Body of pancreas (tissue), 4 donors: Measurements from ENCODE around the gene DKK3. TPM values are rescaled to one million over a fixed set of nuclear protein-coding genes. Genes with fewer than 3 reads are reported as not detected.

Experiments used
- ATAC-seq: fragments of 150-250 bp; one replicate; pipeline ENCODE4 v1.9.1; 2016
- DNase-seq, 4 donors: peaks; one replicate each; pipeline ENCODE4 v3.0.0-alpha.2; 2019
- H3K27ac ChIP-seq, 4 donors: fragments of 200-600 bp; sonication (generic); 1 replicate in 3 of 4; 2 replicates in 1 of 4; pipeline versions ENCODE4 v1.5.1 to v1.6.1; 2016 to 2019; ENCODE audit warnings: mild to moderate bottlenecking in 1 of 4, mixed read lengths in 1 of 4, moderate library complexity in 1 of 4
- H3K27me3 ChIP-seq, 2 donors: fragments of 200-600 bp; sonication (generic); one replicate each; pipeline ENCODE4 v1.6.0; 2016; ENCODE audit warnings: mild to moderate bottlenecking in 1 of 2
- H3K36me3 ChIP-seq, 2 donors: fragments of 200-600 bp; sonication (generic); replicated peaks in 1 of 2; 2 replicates each; pipeline ENCODE4 v1.5.1; 2016; ENCODE audit warnings: low read depth in 2 of 2; ENCODE audit not compliant: insufficient read depth in 1 of 2
- H3K4me1 ChIP-seq: fragments of 200-600 bp; sonication (generic); one replicate; pipeline ENCODE4 v1.6.0; 2016
- H3K4me3 ChIP-seq, 2 donors: fragments of 200-600 bp; sonication (generic); 1 replicate in 1 of 2; 2 replicates in 1 of 2; pipeline ENCODE4 v1.5.1; 2016 to 2019
- H3K9me3 ChIP-seq, 3 donors: fragments of 200-600 bp; sonication (generic); 1 replicate in 2 of 3; 2 replicates in 1 of 3; pipeline ENCODE4 v1.5.1; 2016
- POLR2A ChIP-seq, 3 donors: fragments of 450-650 bp; IDR thresholded peaks; one replicate each; pipeline ENCODE4 v1.6.1; 2016; ENCODE audit warnings: antibody characterized with exemption in 3 of 3, mild to moderate bottlenecking in 2 of 3
- WGBS, 2 donors: methylation state at CpG; one replicate each; pipeline ENCODE4 v1.1.5; 2017; 5-methylcytosine and 5-hydroxymethylcytosine counted together
- intact Hi-C: fragments of 100-400 bp; cut with DNase I; formaldehyde crosslinking; loops from one replicate; pipeline ENCODE4 v1.15.1; 2023
- total RNA-seq, 2 donors: library from RNA; depleted of rRNA; stranded (reverse); fragments of >200 nt; gene quantifications; one replicate each; pipeline ENCODE4 v1.1.0, GENCODE V29; 2016
- TF ChIP-seq, protein P1 (sequence below), 7 experiments: fragments of 450-650 bp in 4 of 7; fragments of 200-600 bp in 3 of 7; sonication (generic) in 3 of 7; IDR thresholded peaks; one replicate each; pipeline ENCODE4 v1.5.1; 2016 to 2019; ENCODE audit warnings: antibody characterized with exemption in 7 of 7

The DKK3 gene
- total RNA-seq, 2 donors from 2014 or later, result 14.5 to 25.9 TPM

DNA sequence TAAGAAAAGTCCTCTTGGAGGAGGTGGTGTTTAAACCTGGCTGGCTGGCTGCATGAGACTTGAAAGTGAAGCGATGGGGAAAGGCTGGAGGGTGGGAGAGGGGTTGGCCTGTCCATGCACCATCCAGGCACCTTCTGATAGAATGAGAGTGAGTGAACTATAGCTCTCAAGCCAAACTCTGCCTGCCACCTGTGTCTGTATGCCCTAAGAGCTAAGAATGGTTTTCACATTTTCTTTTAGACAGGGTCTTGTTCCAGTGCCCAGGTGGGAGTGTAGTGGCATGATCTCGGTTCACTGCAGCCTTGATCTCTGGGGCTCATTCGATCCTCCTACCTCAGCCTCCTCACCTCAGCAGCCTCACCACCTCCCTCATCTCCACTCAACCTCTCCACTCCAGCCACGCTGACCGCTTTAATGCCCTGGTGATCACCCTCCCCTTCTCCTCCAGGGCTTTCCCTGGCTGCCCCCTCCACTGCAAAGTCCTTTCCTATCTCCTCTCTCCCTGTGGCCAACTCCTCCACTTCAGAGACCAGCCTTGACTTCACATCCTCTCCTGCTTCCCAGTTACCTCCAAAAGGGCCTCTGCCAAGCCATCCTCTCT lies 38.3 kb upstream of the DKK3 start:
- no peak overlapping the region for H3K27ac ChIP-seq
- WGBS, 2 donors, result 47 to 50% methylated on average over 5 of the region's 5 CpGs
- H3K9me3 ChIP-seq, result peaks cover 0 to 4% (median 0%) of the 10 kb centered on the region in 3 donors
- DNase-seq (no peak), ATAC-seq (no peak)
- no peak overlapping the region for H3K4me3 ChIP-seq
- H3K4me1 ChIP-seq, result peaks cover 33% of the 10 kb centered on the region
- no peaks in the 10 kb centered on the region for H3K27me3 ChIP-seq
- intact Hi-C loops, result loop anchor here (5.0 to 10.0 kb wide), 3 partner anchors 112 to 242 kb away; no protein-coding TSS in a partner anchor
- TF ChIP-seq POLR2A (IDR thresholded peaks at IDR 0.05), result no peak
- TF ChIP-seq, protein P1, sequence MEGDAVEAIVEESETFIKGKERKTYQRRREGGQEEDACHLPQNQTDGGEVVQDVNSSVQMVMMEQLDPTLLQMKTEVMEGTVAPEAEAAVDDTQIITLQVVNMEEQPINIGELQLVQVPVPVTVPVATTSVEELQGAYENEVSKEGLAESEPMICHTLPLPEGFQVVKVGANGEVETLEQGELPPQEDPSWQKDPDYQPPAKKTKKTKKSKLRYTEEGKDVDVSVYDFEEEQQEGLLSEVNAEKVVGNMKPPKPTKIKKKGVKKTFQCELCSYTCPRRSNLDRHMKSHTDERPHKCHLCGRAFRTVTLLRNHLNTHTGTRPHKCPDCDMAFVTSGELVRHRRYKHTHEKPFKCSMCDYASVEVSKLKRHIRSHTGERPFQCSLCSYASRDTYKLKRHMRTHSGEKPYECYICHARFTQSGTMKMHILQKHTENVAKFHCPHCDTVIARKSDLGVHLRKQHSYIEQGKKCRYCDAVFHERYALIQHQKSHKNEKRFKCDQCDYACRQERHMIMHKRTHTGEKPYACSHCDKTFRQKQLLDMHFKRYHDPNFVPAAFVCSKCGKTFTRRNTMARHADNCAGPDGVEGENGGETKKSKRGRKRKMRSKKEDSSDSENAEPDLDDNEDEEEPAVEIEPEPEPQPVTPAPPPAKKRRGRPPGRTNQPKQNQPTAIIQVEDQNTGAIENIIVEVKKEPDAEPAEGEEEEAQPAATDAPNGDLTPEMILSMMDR (IDR thresholded peaks at IDR 0.05), result no peak
- no peaks in the 10 kb centered on the region for H3K36me3 ChIP-seq

DNA sequence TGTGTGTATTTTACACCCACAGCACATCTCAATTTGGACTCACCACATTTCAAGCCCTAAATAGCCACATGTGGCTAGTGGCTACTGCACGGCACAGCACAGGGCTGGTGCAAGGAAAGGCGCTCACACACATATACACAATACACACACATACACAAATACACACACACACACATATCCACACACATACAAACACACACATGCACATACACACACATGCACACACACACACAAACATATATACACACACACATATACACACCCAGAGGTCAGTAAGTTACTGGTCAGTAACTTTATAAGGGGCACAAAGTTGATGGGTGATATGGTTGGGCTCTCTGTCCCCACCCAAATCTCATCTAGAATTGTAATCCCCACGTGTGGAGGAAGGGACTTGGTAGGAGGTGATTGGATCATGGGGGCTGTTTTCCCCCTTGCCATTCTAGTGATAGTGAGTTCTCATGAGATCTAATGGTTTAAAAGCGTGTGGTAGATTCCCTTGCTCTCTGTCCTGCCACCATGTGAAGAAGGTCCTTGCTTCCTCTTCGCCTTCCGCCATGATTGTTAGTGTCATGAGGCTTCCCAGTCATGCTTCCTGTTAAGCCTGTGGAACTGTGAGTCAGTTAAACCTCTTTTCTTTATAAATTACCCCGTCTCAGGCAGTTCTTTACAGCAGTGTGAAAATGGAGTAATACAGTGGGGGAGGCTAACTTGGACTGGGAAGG lies 37.6 kb upstream of the DKK3 start:
- Histone ChIP-seq H3K9me3 (peaks cover 0 to 4% (median 0%) of the 10 kb centered on the region in 3 donors), H3K4me3 (no peak overlapping the region), H3K27me3 (no peaks in the 10 kb centered on the region), H3K4me1 (peaks cover 27% of the 10 kb centered on the region), H3K27ac (no peak overlapping the region), H3K36me3 (no peaks in the 10 kb centered on the region)
- TF ChIP-seq POLR2A (IDR thresholded peaks at IDR 0.05), result no peak
- TF ChIP-seq, protein P1 (IDR thresholded peaks at IDR 0.05), result no peak
- intact Hi-C loops, result loop anchor here (5.0 to 10.0 kb wide), 3 partner anchors 111 to 241 kb away; no protein-coding TSS in a partner anchor
- DNase-seq (no peak), ATAC-seq (no peak)
- 69 to 76% methylated on average over 6 to 7 of the region's 7 CpGs for WGBS, 2 donors

DNA sequence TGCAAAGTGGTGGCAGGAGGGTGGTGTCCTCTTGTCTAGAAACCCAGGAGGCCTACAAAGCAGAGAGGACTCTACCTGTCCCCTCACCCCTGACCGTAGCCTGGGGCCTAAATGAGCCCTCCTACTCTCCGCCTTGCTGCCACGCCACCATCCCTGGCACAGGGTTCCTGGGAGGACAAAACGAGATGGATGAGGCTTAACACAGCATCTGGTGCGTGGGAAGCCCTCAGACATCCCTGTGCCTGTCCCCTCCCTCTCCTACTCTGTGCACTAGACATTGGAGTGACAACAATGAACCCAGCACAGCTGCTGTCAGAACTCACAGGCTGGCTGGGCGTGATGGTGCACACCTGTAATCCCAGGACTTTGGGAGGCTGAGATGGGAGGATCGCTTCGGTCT lies 36.4 kb upstream of the DKK3 start:
- intact Hi-C loops, result loop anchor here (5.0 to 10.0 kb wide), 3 partner anchors 110 to 240 kb away; no protein-coding TSS in a partner anchor
- ATAC-seq (no peak), DNase-seq (no peak)
- peaks cover 0 to 4% (median 0%) of the 10 kb centered on the region in 3 donors for H3K9me3 ChIP-seq
- H3K4me1 ChIP-seq, result peaks cover 14% of the 10 kb centered on the region
- WGBS, 2 donors, result 73 to 74% methylated on average over 3 to 8 of the region's 8 CpGs
- H3K27me3 ChIP-seq, result no peaks in the 10 kb centered on the region
- H3K4me3 ChIP-seq, result no peak overlapping the region
- H3K36me3 ChIP-seq, result no peaks in the 10 kb centered on the region
- TF ChIP-seq POLR2A (IDR thresholded peaks at IDR 0.05), result no peak
- TF ChIP-seq, protein P1 (IDR thresholded peaks at IDR 0.05), result no peak
- H3K27ac ChIP-seq, result peak overlapping the region in 3 of 4 donors; percentile 18 to 52 (median 51)

DNA sequence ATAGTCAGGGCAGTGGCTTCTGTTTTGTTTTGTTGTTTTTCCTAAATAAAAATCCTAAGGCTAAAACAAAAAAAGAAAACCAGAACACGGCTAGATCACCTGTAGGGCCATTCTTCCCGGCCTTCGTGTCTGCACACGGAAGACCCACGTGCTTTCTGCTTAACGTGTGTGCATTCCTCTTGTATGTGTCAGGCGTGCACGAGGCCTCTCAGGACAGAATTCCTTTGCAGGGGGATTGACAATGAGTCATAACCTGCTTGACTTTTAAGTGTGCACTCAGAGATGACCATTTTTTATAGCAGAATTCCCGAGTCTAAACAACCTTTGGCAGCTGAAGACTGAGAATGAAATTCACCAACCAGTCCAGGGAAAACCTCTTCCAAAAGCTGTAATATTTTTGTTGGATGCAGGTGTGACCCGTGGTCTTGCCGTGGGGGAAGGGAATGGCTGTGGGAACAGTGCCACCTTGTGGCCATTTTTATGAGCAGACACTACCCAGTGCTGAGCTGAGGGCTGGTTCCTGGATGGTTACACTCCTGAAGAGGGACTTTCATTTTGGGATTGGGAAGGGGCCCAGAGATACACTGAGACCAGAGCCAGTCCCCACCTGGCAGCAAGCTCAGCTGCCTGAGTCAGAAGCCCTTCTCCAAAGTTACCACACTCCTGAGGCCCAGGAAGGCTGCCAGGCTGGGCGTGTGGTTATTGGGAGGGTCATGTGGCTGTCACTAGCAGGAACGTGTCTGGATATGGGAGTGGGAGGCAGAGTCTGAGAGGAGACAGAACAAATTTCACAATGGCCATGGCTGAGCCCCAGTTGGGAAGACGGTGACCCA lies 35.7 kb upstream of the DKK3 start:
- H3K4me1 ChIP-seq, result peaks cover 14% of the 10 kb centered on the region
- H3K27me3 ChIP-seq, result no peaks in the 10 kb centered on the region
- H3K4me3 ChIP-seq, result no peak overlapping the region
- peaks cover 0 to 4% (median 0%) of the 10 kb centered on the region in 3 donors for H3K9me3 ChIP-seq
- intact Hi-C loops, result loop anchor here (10.0 kb wide), 2 partner anchors 109 to 239 kb away; no protein-coding TSS in a partner anchor
- H3K27ac ChIP-seq, result peak overlapping the region; percentile 6 to 52 (median 34)
- H3K36me3 ChIP-seq, result no peaks in the 10 kb centered on the region
- ATAC-seq (peak; percentile 84), DNase-seq (peak; percentile 79 to 82 (median 80))
- 8 to 15% methylated on average over 12 to 14 of the region's 14 CpGs for WGBS, 2 donors
- peak in 1 of 3 donors; percentile 7 for TF ChIP-seq POLR2A (IDR thresholded peaks at IDR 0.05)
- TF ChIP-seq, protein P1 (IDR thresholded peaks at IDR 0.05), result peak; percentile 82 to 97 (median 93)
